HG02870 (cell line): ENCODE results near the gene PNMT.

ENCODE experiments used
- ATAC-seq: cut with Tn5 transposase; IDR thresholded peaks from one replicate; pipeline ENCODE4 v1.9.1; 2021; ENCODE audit warnings: mild to moderate bottlenecking, moderate library complexity; ENCODE audit not compliant: unreplicated experiment

Gene PNMT

DNA sequence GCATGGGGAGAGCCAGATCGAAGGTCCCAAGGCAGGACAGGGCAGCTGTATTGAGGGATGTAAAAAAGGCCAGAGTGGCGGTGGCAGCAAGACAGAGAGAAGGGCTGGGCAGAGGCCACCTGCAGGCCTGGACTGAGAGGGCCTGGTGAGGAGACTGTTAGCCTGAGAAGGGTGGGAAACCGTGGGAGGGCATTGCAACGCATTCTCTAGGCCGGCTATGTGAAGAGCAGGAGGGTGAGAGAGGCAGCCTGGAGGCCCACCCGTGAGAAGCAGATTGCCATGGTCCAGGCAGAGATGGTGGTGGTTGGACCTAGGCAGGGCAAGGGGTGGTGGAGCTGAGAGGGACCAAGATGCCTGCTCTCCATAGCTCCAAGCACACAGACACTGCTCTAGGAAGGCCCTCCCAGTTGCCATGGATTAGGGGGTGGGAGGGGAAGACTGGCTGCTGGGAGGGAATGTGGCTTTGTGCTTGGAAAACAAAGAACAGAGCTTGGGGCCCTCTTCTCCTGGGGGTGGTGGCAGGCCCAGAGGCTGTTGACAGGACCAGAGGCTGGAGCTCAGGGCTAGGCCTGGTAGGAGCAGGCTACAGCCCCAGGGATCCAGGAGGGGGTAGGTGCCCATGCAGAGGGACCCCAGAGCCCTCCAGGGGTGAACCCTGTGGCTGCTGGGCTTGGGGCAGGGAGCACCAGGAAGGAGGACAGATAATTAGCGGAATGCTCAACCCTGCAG, 15.5 kb upstream of the PNMT start:
- no peak for ATAC-seq

- ATAC-seq, result no peak
Measured at GRCh38 chr17:39653316-39653661, 15.0 kb upstream of the PNMT start.

DNA sequence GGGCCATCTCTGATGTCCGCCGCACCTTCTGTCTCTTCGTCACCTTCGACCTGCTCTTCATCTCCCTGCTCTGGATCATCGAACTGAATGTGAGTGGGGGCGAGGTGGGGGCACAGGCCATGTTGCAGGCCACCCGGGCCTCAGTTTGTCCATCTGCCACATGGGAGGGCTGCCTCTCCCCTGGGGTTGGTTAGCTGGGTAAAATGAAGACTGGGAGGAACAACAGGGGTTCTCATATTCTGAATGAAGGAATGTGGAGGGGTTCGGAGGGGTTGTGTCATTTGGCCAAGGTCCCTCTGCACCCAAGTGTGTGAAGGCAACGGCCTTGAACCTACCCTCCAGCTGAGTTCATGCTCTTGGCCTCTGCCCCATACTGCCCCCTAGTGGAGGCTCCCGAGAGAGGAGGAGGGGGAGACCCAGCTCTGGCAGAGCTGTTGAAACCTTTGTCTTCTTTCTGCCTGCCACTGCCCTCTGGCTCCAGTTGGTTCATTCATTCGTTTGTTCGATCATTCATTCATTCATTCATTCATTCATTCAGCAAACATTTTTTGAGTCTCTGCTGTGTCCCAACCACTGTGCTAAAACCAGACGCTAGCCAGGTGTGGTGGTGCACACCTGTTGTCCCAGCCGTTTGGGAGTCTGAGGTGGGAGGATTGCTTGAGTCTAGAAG, 14.5 kb upstream of the PNMT start:
- no peak for ATAC-seq

DNA sequence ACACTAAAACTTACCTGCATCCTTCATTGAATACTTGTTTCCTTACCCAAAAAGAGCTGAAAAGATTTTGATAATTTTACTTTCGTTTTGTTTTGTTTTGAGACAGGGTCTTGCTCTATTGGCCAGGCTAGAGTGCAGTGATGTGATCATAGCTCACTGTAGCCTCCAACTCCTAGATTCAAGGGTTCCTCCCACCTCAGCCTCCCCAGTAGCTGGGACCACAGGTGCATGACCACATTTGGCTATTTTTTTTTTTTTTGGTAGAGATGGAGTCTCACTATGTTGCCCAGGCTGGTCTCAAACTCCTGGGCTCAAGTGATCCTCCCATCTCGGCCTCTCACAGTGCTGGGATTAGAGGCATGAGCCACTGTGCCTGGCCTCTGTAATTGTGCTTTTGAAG, 13.1 kb upstream of the PNMT start:
- no peak for ATAC-seq

DNA sequence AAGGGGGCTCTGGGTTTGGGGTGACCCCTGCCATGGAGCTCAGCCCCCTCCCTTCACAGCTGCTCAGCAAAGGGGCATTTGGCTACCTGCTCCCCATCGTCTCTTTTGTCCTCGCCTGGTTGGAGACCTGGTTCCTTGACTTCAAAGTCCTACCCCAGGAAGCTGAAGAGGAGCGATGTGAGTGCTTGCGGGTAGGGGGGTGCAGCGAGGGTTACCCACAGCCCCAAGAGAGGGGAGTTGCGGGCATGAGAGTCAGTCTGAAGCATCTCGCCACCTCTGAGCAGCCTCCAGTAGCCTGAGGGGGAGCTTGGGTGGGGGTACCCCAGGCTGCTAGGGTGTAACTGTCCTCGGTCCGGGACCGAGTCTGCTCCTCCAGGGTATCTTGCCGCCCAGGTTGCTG, 9.9 kb upstream of the PNMT start:
- ATAC-seq, result no peak

DNA sequence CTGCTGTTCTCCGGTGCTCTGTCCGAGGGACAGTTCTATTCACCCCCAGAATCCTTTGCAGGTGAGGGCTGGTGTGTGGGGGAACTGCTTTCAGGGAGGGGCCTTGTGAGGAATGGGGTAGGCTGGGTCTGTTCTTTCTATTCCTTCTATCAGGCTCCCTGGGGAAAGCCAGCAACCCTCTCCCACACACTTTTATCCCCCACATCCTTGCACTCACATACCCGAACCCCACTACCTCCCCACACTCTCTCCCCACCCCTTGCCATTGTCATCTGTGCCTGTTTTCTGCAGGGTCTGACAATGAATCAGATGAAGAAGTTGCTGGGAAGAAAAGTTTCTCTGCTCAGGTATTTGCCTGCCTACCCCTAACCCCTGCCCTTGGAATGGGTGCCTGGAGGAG, 9.5 kb upstream of the PNMT start:
- ATAC-seq, result no peak

GRCh38 chr17:39659279-39660010, 8.8 kb upstream of the PNMT start:
- ATAC-seq, result no peak

DNA sequence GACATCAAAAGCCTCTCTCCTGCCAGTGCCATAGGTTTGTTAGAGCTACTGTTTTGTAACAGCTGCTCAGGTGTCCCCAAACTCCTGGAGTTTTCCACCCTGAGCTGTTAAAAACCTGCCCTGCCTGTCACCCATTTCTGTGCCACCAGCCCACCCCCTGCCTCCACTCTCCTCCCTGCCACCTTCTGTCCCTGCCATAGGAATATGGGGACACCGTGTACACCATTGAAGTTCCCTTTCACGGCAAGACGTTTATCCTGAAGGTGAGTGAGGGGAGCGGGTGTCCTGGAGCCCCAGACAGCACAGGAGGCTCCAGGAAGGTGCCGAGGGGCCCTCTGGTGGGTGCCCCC, 8.3 kb upstream of the PNMT start:
- ATAC-seq, result no peak

DNA sequence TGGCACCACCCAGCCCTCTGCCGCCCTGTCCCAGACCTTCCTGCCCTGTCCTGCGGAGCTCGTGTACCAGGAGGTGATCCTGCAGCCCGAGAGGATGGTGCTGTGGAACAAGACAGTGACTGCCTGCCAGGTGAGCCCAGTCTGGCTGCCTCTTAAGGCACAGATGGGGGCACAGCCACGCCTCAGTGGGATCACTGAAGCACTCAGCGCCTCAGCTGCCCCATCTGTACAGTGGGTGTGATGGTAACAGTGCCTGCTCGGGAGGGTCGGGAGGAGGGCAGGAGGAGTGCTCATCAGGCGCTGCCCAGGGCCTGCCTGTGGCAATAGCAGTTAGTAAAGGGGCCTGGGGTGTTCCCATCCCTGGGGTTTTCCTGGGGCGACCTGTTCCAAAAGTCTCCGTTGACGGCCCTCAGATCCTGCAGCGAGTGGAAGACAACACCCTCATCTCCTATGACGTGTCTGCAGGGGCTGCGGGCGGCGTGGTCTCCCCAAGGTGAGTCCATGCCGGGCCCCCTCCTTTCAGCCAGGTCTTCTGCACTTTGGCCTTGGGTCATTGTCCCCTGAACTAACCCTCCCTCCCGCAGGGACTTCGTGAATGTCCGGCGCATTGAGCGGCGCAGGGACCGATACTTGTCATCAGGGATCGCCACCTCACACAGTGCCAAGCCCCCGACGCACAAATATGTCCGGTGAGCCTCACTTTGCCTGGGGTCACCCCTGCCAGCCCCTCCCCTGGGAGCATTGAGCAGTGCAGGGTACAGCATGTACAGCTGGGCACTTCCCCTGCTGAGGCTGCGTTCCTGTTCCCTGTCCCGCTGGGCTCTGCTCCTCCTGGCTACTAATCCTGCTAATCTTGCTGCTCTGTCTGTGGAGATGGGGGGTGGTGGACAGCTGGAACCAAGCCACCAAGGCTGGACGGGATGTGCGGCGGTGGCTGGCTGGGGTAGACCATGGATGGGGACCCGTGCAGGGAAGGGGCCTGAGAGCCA, 7.6 kb upstream of the PNMT start:
- ATAC-seq, result no peak

- no peak for ATAC-seq
Measured at GRCh38 chr17:39661744-39662541, 6.3 kb upstream of the PNMT start.

- ATAC-seq, result no peak
Measured at GRCh38 chr17:39662551-39663339, 5.5 kb upstream of the PNMT start.

DNA sequence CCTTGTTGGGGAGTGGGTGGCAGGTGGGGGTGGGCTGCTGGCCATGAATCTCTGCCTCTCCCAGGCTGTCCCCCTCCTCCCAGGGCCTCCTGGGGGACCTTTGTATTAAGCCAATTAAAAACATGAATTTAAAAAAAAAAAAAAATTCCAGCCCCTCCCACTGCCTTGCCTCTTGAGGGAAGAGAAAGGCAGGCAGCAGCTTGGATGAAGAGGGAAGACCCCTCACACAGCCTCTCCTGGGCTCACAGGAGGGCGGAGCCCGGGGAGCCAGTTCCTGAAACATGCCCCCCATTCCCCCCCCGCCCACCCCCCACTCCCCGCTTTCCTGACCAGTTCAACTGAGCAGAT, 4.9 kb upstream of the PNMT start:
- ATAC-seq, result no peak

DNA sequence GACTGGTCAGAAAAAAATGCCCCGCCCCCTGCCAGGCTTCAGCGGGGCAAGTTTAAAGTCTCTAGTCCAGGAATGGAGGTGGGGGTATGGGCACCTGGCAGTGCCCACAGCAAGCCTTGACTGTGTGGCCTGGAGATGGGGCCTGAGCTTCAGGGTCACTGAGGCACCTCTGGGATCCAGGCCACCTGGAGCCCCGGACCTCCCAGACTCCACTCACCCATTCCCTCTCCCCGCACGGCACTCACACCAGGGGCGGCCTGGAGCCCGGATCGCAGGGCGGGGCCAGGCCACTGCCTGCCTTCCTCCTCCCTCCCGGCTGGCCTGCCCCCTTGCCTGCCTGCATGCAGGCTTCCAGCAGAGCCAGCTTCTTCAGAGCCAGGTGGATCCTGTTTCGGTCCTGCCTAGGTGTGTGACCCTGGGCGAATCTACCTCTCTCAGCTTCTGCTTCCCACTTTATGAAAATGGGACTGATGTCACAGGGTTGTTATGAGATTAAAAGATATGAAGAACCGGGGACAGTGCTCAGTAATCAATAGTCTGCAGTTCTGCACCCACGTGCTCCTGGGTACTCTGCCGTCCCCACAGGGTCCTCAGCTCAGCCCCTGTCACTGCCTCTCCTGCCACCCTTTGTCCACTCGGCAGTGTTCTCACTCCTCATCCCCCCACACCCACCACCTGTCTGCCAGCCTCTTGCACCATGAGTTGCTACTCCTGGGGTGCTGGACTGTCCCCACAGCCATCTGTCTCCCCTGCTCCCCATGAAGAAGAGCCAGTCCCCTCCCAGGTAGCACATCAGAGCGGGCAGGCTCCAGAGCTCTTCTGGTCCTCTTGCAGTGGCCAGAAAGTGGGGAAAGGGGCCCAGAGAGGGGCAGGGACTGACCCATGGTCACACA, 4.3 kb upstream of the PNMT start:
- no peak for ATAC-seq

DNA sequence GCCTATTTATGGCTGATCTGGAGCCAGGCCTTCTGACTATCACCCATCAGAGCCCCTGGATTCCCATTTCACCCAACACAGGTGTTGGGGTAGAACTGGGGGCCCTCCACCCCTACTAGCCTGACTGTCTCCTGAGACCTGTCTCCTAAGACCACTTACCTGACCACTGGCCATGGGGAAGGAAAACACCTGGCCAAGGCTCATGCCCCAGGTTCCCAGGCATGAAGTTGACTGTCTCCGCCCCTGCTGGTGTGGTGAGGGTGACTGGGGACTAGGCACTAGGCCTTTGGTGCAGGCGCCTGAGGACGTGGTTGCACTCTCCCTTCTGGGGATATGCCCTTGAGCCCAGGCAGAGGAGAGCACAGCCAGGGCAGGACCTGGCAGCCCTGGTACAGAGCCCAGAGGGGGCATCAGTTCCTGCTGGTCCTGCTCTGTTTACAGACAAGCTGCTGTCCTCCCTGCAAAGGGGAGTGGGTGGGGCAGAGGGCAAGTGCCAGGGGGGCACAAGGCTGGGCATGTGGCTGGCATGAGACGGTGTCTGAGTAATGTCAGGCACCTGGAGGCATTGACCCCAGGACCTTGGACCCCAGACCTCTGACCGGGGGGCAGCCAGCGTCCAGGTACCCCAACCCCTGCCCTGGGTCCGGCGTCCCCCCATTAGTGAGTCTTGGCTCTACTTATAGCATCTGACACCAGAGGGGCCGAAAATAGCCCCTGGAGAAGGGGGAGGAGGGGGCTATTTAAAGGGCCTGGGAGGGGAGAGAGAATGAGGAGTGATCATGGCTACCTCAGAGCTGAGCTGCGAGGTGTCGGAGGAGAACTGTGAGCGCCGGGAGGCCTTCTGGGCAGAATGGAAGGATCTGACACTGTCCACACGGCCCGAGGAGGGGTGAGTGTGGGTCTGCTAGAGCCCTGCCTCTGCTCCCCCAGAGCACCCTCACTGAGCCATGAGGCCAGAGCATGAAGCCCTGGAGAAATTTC, 3.4 kb upstream of the PNMT start, which contains the start of gene TCAP:
TSS of gene TCAP (plus strand) at position 769 of the 981 bp plus-strand sequence. CDS start at position 780, 11 bp downstream.
- ATAC-seq, result no peak

DNA sequence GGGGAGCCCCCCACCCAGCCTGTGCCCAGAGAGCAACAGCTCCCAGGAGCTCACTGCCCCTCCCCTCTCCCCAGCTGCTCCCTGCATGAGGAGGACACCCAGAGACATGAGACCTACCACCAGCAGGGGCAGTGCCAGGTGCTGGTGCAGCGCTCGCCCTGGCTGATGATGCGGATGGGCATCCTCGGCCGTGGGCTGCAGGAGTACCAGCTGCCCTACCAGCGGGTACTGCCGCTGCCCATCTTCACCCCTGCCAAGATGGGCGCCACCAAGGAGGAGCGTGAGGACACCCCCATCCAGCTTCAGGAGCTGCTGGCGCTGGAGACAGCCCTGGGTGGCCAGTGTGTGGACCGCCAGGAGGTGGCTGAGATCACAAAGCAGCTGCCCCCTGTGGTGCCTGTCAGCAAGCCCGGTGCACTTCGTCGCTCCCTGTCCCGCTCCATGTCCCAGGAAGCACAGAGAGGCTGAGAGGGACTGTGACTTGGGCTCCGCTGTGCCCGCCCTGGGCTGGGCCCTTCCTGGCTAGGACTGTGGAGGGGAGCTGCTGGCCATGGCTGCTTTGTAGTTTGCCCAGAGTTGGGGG, 2.5 kb upstream of the PNMT start:
- no peak for ATAC-seq

- no peak for ATAC-seq
Measured at GRCh38 chr17:39666231-39666600, 2.0 kb upstream of the PNMT start.
